Measurements from ENCODE around the gene SMARCE1. TPM values are rescaled to one million over a fixed set of nuclear protein-coding genes. Genes with fewer than 3 reads are reported as not detected.

Gene SMARCE1
- total RNA-seq, 2 experiments from 2014 or later = 65.4 to 68.6 TPM

GRCh38 chr17:40579471-40579870 is 68.1 kb downstream of the SMARCE1 start:
- POLR2A ChIA-PET = interaction anchor here (33.8 kb wide), 1 partner anchor 36 kb away, joined by 1290 read pairs; no protein-coding TSS in a partner anchor
- peak overlapping the region; percentile 97 for H3K27ac Mint-ChIP-seq
- H3K27me3 Mint-ChIP-seq = no peaks in the 10 kb centered on the region
- H3K27ac ChIP-seq (ENCODE audit: low read depth in 1 of 2, low read length in 2 of 2) = peak overlapping the region in 1 of 2 donors; percentile 31
- H3K4me1 ChIP-seq (ENCODE audit: insufficient read depth, low read length) = peaks cover 66% of the 10 kb centered on the region
- H3K4me1 Mint-ChIP-seq (ENCODE audit: low read depth) = peaks cover 86% of the 10 kb centered on the region
- no peak overlapping the region for H3K4me3 Mint-ChIP-seq
- no peaks in the 10 kb centered on the region for H3K36me3 ChIP-seq (ENCODE audit: insufficient read depth, low read length)
- no peak for DNase-seq
- no peaks in the 10 kb centered on the region for H3K27me3 ChIP-seq (ENCODE audit: control insufficient read depth in 1 of 2, insufficient read depth in 2 of 2, low read length in 2 of 2)
- H3K36me3 Mint-ChIP-seq (ENCODE audit: low read depth) = peaks cover 28% of the 10 kb centered on the region
- ATAC-seq (ENCODE audit: poor library complexity) = no peak
- peaks cover 0 to 7% of the 10 kb centered on the region in 2 experiments for H3K9me3 ChIP-seq (ENCODE audit: control insufficient read depth in 1 of 2, insufficient read depth in 1 of 2, low read length in 2 of 2)
- intact Hi-C loops (cut with DNase I, micrococcal nuclease) = no loop called here
- H3K9me3 Mint-ChIP-seq = peaks cover 5% of the 10 kb centered on the region
- CTCF ChIA-PET = no interaction called here
- no peak for TF ChIP-seq CTCF (IDR thresholded peaks at IDR 0.05)
- H3K4me3 ChIP-seq (ENCODE audit: low read length) = no peak overlapping the region

DNA sequence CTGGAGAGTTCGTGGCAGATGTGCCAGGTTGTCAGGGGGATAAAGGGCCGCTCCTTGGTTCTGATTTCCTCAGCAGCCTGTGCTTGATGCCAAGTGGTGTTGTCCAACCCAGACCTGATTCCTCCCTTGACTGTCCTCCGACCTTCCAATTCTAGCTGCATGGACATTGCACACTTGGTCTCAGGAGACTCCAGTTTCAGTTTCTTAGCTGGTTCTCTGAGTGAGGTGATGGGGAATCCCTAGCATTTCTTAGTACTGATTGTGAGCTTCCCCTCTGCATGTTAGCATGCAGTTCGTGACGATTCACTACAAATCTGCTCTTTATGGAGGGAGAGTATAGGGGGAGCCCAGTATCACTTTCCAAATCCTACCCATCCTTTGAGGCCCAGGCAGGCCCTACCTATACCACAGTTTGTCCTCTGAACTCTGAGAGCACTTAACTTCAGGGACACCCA is 70.0 kb downstream of the SMARCE1 start:
- POLR2A ChIA-PET = interaction anchor here (0.8 to 33.8 kb wide), 12 partner anchors 9 to 1111 kb away, joined by 3 to 1290 read pairs (median 5); partner anchors contain the start of gene CCR7
- Mint-ChIP-seq H3K4me3 (peak overlapping the region; percentile 70), H3K27me3 (no peaks in the 10 kb centered on the region), H3K9me3 (peaks cover 10% of the 10 kb centered on the region), H3K4me1 (ENCODE audit: low read depth) (peaks cover 83% of the 10 kb centered on the region), H3K27ac (peak overlapping the region; percentile 97), H3K36me3 (ENCODE audit: low read depth) (peaks cover 43% of the 10 kb centered on the region)
- peaks cover 58% of the 10 kb centered on the region for H3K4me1 ChIP-seq (ENCODE audit: insufficient read depth, low read length)
- no peaks in the 10 kb centered on the region for H3K36me3 ChIP-seq (ENCODE audit: insufficient read depth, low read length)
- peaks cover 0 to 13% of the 10 kb centered on the region in 2 experiments for H3K9me3 ChIP-seq (ENCODE audit: control insufficient read depth in 1 of 2, insufficient read depth in 1 of 2, low read length in 2 of 2)
- no peak for TF ChIP-seq CTCF (IDR thresholded peaks at IDR 0.05)
- no peak overlapping the region for H3K4me3 ChIP-seq (ENCODE audit: low read length)
- H3K27ac ChIP-seq (ENCODE audit: low read depth in 1 of 2, low read length in 2 of 2) = peak overlapping the region in 1 of 2 donors; percentile 21
- ATAC-seq (ENCODE audit: poor library complexity) (peak; percentile 37), DNase-seq (peak in 3 of 14 experiments; percentile 52 to 72 (median 69))
- intact Hi-C loops (cut with DNase I, micrococcal nuclease) = no loop called here
- no peaks in the 10 kb centered on the region for H3K27me3 ChIP-seq (ENCODE audit: control insufficient read depth in 1 of 2, insufficient read depth in 2 of 2, low read length in 2 of 2)
- CTCF ChIA-PET = interaction anchor here (0.6 to 2.8 kb wide), 8 partner anchors 10 to 42 kb away, joined by 3 to 19 read pairs (median 5); no protein-coding TSS in a partner anchor

DNA sequence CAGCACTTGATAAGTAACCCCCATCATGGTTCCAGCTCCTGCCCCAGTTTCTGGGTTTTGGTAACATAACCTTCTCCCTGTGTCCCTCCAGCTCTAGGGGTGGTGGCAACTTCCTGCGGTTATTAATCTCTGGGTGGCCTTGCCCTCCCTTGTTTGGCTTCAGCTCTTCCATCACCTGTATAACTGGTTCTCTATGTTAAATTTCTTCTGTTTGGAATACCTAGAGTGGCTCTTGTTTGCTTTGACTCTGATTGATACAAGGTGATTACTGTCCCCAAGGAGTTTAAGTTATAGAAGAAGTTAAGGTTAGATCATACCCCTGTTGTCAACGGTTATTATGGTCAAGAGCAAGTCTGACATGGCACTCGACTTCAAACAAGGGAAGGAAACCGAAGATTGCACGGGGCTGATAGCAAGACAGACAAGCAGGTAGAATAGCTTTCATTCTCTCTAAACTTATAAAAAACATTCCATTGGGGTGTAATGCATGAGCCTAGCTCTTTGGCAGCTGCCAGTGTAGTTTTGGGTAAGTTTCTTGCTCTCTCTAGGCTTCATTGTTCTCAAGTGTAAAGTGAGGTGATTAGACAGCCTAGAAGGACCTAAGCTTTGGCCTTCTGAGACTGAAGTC is 71.4 kb downstream of the SMARCE1 start:
- peak overlapping the region; percentile 45 to 54 for H3K27ac ChIP-seq (ENCODE audit: low read depth in 1 of 2, low read length in 2 of 2)
- H3K27ac Mint-ChIP-seq = peak overlapping the region; percentile 97
- H3K4me3 Mint-ChIP-seq = peak overlapping the region; percentile 61

More for the DNA sequence above, 71.4 kb downstream of the SMARCE1 start:
- POLR2A ChIA-PET = interaction anchor here (0.7 to 33.8 kb wide), 13 partner anchors 7 to 1112 kb away, joined by 3 to 1290 read pairs (median 5); partner anchors contain the start of gene CCR7
- Histone ChIP-seq H3K9me3 (ENCODE audit: control insufficient read depth in 1 of 2, insufficient read depth in 1 of 2, low read length in 2 of 2) (peaks cover 0 to 13% of the 10 kb centered on the region in 2 experiments), H3K4me1 (ENCODE audit: insufficient read depth, low read length) (peaks cover 44% of the 10 kb centered on the region), H3K27me3 (ENCODE audit: control insufficient read depth in 1 of 2, insufficient read depth in 2 of 2, low read length in 2 of 2) (no peaks in the 10 kb centered on the region), H3K36me3 (ENCODE audit: insufficient read depth, low read length) (no peaks in the 10 kb centered on the region), H3K4me3 (ENCODE audit: low read length) (no peak overlapping the region)
- peaks cover 50% of the 10 kb centered on the region for H3K36me3 Mint-ChIP-seq (ENCODE audit: low read depth)
- H3K9me3 Mint-ChIP-seq = peaks cover 15% of the 10 kb centered on the region
- CTCF ChIA-PET = interaction anchor here (1.0 to 2.8 kb wide), 8 partner anchors 9 to 44 kb away, joined by 3 to 19 read pairs (median 5); partner anchors contain the start of gene CCR7
- no peaks in the 10 kb centered on the region for H3K27me3 Mint-ChIP-seq
- DNase-seq = peak in 3 of 14 experiments; percentile 39 to 59 (median 56)
- peaks cover 83% of the 10 kb centered on the region for H3K4me1 Mint-ChIP-seq (ENCODE audit: low read depth)
- intact Hi-C loops (cut with DNase I, micrococcal nuclease) = no loop called here
- TF ChIP-seq CTCF (IDR thresholded peaks at IDR 0.05) = no peak
- peak; percentile 49 for ATAC-seq (ENCODE audit: poor library complexity)

Other genes with a start within 250 kb of the SMARCE1 start
- gene TOP2A, start 229.9 kb downstream of the SMARCE1 start, total RNA-seq = 1 to 10 TPM; 3.6 to 3.8 TPM
- 1 to 10 TPM; 2.5 to 2.6 TPM for gene IGFBP4, start 204.4 kb downstream of the SMARCE1 start, total RNA-seq
- 1 to 10 TPM; 3.0 to 4.2 TPM for gene TNS4, start 146.2 kb downstream of the SMARCE1 start, total RNA-seq
- gene CCR7, start 82.3 kb downstream of the SMARCE1 start, total RNA-seq = 100 to 1,000 TPM; 170 to 180 TPM
- not detected for gene KRT222, start 17.4 kb upstream of the SMARCE1 start, total RNA-seq
- gene KRT24, start 55.9 kb upstream of the SMARCE1 start, total RNA-seq = not detected
- not detected for gene KRT25, start 107.5 kb upstream of the SMARCE1 start, total RNA-seq
- not detected for gene KRT26, start 124.4 kb upstream of the SMARCE1 start, total RNA-seq
- gene KRT27, start 134.7 kb upstream of the SMARCE1 start, total RNA-seq = not detected
- not detected for gene KRT28, start 152.1 kb upstream of the SMARCE1 start, total RNA-seq
- 10 to 100 TPM; 32.2 to 37.1 TPM for gene KRT10, start 174.8 kb upstream of the SMARCE1 start, total RNA-seq
- gene KRT12, start 219.4 kb upstream of the SMARCE1 start, total RNA-seq = not detected
- gene KRT20, start 237.4 kb upstream of the SMARCE1 start, total RNA-seq = not detected